MM.1S (cell line): ENCODE results near the gene AUH.

Source experiments
- DNase-seq: peaks from one replicate; pipeline ENCODE4 v3.0.0-alpha.2; 2015
- H2AFZ ChIP-seq: fragments of 300-600 bp; sonication (generic); 2 replicates; pipeline ENCODE4 v1.6.0; 2016; ENCODE audit warnings: antibody characterized with exemption, low read length
- H3F3A ChIP-seq: fragments of 300-600 bp; sonication (generic); 2 replicates; pipeline ENCODE4 v1.6.1; 2016; ENCODE audit warnings: mild to moderate bottlenecking, antibody characterized with exemption, low read length, moderate library complexity, mixed read lengths; ENCODE audit not compliant: insufficient read depth
- H3K27ac ChIP-seq: fragments of 300-600 bp; sonication (generic); 2 replicates; pipeline ENCODE4 v1.5.1; 2016; ENCODE audit warnings: mild to moderate bottlenecking, low read length
- H3K27me3 ChIP-seq: fragments of 300-600 bp; sonication (generic); replicated peaks from 2 replicates; pipeline ENCODE4 v1.6.0; 2016; ENCODE audit warnings: low read length; ENCODE audit not compliant: insufficient read depth
- H3K36me3 ChIP-seq: fragments of 300-600 bp; sonication (generic); replicated peaks from 2 replicates; pipeline ENCODE4 v1.6.1; 2016; ENCODE audit warnings: mild to moderate bottlenecking, low read length, mixed read lengths; ENCODE audit not compliant: insufficient read depth
- H3K4me1 ChIP-seq: fragments of 300-600 bp; sonication (generic); 2 replicates; pipeline ENCODE4 v1.6.1; 2016; ENCODE audit warnings: low read length, mixed read lengths
- H3K4me2 ChIP-seq: fragments of 300-600 bp; sonication (generic); 2 replicates; pipeline ENCODE4 v1.6.0; 2016; ENCODE audit warnings: low read depth, low read length
- H3K4me3 ChIP-seq: fragments of 300-600 bp; sonication (generic); 2 replicates; pipeline ENCODE4 v1.5.1; 2016; ENCODE audit warnings: low read length, mixed read lengths
- H3K79me2 ChIP-seq: fragments of 300-600 bp; sonication (generic); 2 replicates; pipeline ENCODE4 v1.6.1; 2016; ENCODE audit warnings: mixed run types, low read length, mixed read lengths
- H3K9ac ChIP-seq: fragments of 300-600 bp; sonication (generic); 2 replicates; pipeline ENCODE4 v1.6.1; 2016; ENCODE audit warnings: low read length, mixed read lengths
- H3K9me2 ChIP-seq: fragments of 300-600 bp; sonication (generic); replicated peaks from 2 replicates; pipeline ENCODE4 v1.6.1; 2016; ENCODE audit warnings: mild to moderate bottlenecking, low read length, mixed read lengths; ENCODE audit not compliant: insufficient read depth
- H3K9me3 ChIP-seq: fragments of 300-600 bp; sonication (generic); replicated peaks from 2 replicates; pipeline ENCODE4 v1.6.1; 2016; ENCODE audit warnings: mild to moderate bottlenecking, low read length, mixed read lengths; ENCODE audit not compliant: insufficient read depth
- H4K20me1 ChIP-seq: fragments of 300-600 bp; sonication (generic); 2 replicates; pipeline ENCODE4 v1.6.1; 2016; ENCODE audit warnings: mild to moderate bottlenecking, low read length, moderate library complexity, mixed read lengths; ENCODE audit not compliant: insufficient read depth
- EZH2 ChIP-seq: fragments of 300-600 bp; sonication (generic); optimal IDR thresholded peaks from 2 replicates; pipeline ENCODE3; 2017; ENCODE audit warnings: low read depth, mild to moderate bottlenecking, antibody characterized with exemption, low read length, mixed read lengths
- EZH2phosphoT487 ChIP-seq: fragments of 300-600 bp; sonication (generic); IDR thresholded peaks from 2 replicates; pipeline ENCODE4 v1.6.1; 2018; ENCODE audit warnings: antibody characterized with exemption, low read length
- TF ChIP-seq, protein P1 (sequence below): fragments of 300-600 bp; sonication (generic); IDR thresholded peaks from 2 replicates; pipeline ENCODE4 v1.5.1; 2016; ENCODE audit warnings: antibody characterized with exemption, low read length, mixed read lengths

The AUH gene

DNA sequence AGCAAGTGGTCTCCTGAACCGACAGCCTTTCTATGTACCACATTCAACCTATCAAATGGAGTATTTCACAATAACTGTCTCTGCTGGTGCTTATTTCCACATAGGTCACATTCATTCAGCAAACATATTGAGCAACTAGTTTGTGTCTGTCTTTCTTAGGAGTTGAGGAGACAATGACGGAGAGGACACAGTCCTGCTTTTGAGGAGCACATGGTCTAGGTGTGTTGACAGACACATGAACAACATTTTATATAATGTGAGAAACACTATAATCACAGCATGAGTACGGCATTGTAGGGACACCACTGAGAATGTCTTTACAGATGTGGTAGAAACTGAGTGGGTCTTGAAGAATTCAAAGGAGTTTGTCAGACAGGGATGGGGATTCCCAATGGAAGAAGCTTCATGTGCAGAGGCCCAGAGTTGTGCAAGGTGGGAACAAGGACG, 33.4 kb upstream of the AUH start:
- no peaks in the 10 kb centered on the region for H4K20me1 ChIP-seq
- no peaks in the 10 kb centered on the region for H3K9me3 ChIP-seq
- no peak for DNase-seq
- H3K4me2 ChIP-seq = no peak overlapping the region
- no peak overlapping the region; the same call in 1 of the 2 replicates for H3K27ac ChIP-seq
- H3K4me1 ChIP-seq = no peaks in the 10 kb centered on the region
- H3K9ac ChIP-seq = no peak overlapping the region
- H3K9me2 ChIP-seq = no peaks in the 10 kb centered on the region
- H3K27me3 ChIP-seq = no peaks in the 10 kb centered on the region
- TF ChIP-seq EZH2phosphoT487 = no peak
- H3K4me3 ChIP-seq = no peak overlapping the region
- no peaks in the 10 kb centered on the region for H3K36me3 ChIP-seq
- H3F3A ChIP-seq = no peaks in the 10 kb centered on the region; the same call in 1 of the 2 replicates
- no peaks in the 10 kb centered on the region for H3K79me2 ChIP-seq
- no peak overlapping the region for H2AFZ ChIP-seq

DNA sequence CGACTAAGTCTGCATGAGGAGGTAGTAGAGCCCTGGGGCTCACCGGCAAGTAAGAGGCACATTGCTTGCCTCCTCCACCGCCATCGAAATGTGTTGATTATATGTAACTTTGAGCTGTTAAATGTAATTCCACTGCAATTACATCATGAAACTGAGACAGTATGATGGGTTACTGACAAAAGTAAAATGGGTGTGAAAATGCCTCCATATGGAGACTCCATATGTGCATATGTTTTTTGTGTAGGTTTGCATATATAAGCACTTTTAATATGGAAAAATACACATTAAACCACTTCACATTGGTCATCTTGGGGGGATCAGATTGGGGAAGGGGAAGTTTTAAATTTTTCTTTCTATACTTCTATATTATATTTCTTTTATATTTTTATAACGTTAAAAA, 32.1 kb upstream of the AUH start:
- Histone ChIP-seq H3K4me2 (no peak overlapping the region), H3K9me2 (no peaks in the 10 kb centered on the region), H2AFZ (no peak overlapping the region), H3K79me2 (no peaks in the 10 kb centered on the region), H3F3A (no peaks in the 10 kb centered on the region; the same call in 1 of the 2 replicates), H4K20me1 (no peaks in the 10 kb centered on the region), H3K27ac (no peak overlapping the region), H3K36me3 (no peaks in the 10 kb centered on the region), H3K9me3 (no peaks in the 10 kb centered on the region), H3K4me1 (no peaks in the 10 kb centered on the region), H3K4me3 (no peak overlapping the region), H3K9ac (no peak overlapping the region), H3K27me3 (no peaks in the 10 kb centered on the region)
- DNase-seq = no peak
- TF ChIP-seq EZH2 (no peak), EZH2phosphoT487 (no peak)
- TF ChIP-seq, protein P1, sequence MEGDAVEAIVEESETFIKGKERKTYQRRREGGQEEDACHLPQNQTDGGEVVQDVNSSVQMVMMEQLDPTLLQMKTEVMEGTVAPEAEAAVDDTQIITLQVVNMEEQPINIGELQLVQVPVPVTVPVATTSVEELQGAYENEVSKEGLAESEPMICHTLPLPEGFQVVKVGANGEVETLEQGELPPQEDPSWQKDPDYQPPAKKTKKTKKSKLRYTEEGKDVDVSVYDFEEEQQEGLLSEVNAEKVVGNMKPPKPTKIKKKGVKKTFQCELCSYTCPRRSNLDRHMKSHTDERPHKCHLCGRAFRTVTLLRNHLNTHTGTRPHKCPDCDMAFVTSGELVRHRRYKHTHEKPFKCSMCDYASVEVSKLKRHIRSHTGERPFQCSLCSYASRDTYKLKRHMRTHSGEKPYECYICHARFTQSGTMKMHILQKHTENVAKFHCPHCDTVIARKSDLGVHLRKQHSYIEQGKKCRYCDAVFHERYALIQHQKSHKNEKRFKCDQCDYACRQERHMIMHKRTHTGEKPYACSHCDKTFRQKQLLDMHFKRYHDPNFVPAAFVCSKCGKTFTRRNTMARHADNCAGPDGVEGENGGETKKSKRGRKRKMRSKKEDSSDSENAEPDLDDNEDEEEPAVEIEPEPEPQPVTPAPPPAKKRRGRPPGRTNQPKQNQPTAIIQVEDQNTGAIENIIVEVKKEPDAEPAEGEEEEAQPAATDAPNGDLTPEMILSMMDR = no peak

DNA sequence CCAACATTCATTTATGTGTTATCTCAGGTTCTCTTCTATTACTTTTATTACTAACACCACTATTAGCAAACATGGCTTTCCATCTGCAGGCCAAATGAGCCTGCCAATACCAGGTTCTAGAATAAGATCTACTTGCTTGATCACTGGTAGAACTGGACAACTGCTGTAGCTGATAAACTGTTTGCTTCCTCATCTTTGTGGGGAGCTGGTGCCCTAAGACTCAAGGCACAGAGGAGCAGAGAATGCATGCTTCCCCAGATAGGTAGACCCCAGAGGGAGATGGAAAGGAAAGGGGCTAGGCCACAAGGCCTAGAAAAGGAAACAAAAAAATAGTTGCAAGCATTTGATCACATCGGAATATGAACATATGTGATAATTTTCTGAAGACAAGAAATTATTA, 30.7 kb upstream of the AUH start:
- Histone ChIP-seq H3K79me2 (no peaks in the 10 kb centered on the region), H3K9ac (no peak overlapping the region), H3K27ac (no peak overlapping the region), H3K4me3 (no peak overlapping the region), H3F3A (no peaks in the 10 kb centered on the region; the same call in 1 of the 2 replicates), H3K36me3 (no peaks in the 10 kb centered on the region), H3K4me1 (peaks cover 2% of the 10 kb centered on the region; the same call in 1 of the 2 replicates), H3K9me3 (no peaks in the 10 kb centered on the region), H3K9me2 (no peaks in the 10 kb centered on the region), H3K4me2 (no peak overlapping the region), H4K20me1 (no peaks in the 10 kb centered on the region), H3K27me3 (no peaks in the 10 kb centered on the region), H2AFZ (no peak overlapping the region)
- TF ChIP-seq EZH2 (no peak), EZH2phosphoT487 (no peak)
- TF ChIP-seq, protein P1 = no peak
- no peak for DNase-seq

DNA sequence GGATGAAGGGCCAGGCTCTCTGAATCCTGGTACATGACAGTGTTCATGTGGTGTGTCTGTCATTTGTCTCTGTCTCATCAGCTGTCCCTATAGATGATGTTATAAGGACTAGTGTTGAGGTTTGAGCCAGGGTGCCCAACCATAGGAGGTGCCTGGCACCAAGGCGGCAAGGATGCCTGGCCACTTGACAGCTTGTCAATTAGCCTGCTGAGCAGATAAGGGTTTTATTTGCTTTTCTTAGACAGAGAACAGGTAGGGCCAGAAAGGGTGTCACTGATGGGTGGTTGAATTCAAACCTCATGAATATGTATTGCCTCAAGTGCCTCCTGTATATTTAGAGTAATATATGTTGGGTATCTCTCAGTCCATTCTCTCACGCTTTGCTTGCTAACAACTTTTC, 30.1 kb upstream of the AUH start:
- no peak overlapping the region for H3K4me2 ChIP-seq
- no peak overlapping the region for H3K9ac ChIP-seq
- no peaks in the 10 kb centered on the region; the same call in 1 of the 2 replicates for H3F3A ChIP-seq
- no peak overlapping the region for H3K4me3 ChIP-seq
- no peaks in the 10 kb centered on the region for H4K20me1 ChIP-seq
- no peaks in the 10 kb centered on the region for H3K9me3 ChIP-seq
- no peak for DNase-seq
- no peaks in the 10 kb centered on the region for H3K27me3 ChIP-seq
- H3K4me1 ChIP-seq = peaks cover 8% of the 10 kb centered on the region
- no peak overlapping the region for H2AFZ ChIP-seq
- H3K9me2 ChIP-seq = no peaks in the 10 kb centered on the region
- TF ChIP-seq, protein P1 = no peak
- no peak for TF ChIP-seq EZH2
- TF ChIP-seq EZH2phosphoT487 = no peak
- no peaks in the 10 kb centered on the region for H3K36me3 ChIP-seq
- H3K27ac ChIP-seq = no peak overlapping the region
- no peaks in the 10 kb centered on the region for H3K79me2 ChIP-seq
